Measurements from ENCODE around the gene GINS1.
"Not testable (repeated sequence)": the region's sequence is repeated elsewhere in the genome, so short reads cannot be mapped to it uniquely, and the experiment has no call there.

Gene GINS1

GRCh38 chr20:25390538-25391528, 16.6 kb upstream of the GINS1 start, which contains the start of gene ABHD12:
ABHD12 (minus strand) TSS chr20:25390835; CDS start chr20:25390703, 132 bp downstream.
- peak; percentile 95 for DNase-seq

- no peak for DNase-seq
Measured at GRCh38 chr20:25394276-25394675, 13.2 kb upstream of the GINS1 start.

- DNase-seq = no peak
Measured at GRCh38 chr20:25394996-25395395, 12.5 kb upstream of the GINS1 start.

GRCh38 chr20:25397096-25397495, 10.4 kb upstream of the GINS1 start:
- DNase-seq = no peak

- no peak for DNase-seq
Measured at GRCh38 chr20:25397821-25398220, 9.7 kb upstream of the GINS1 start.

- no peak for DNase-seq
Measured at GRCh38 chr20:25398376-25399036, 9.0 kb upstream of the GINS1 start.

- no peak for DNase-seq
Measured at GRCh38 chr20:25399037-25399430, 8.4 kb upstream of the GINS1 start.

GRCh38 chr20:25400291-25400732, 7.2 kb upstream of the GINS1 start:
- not testable (repeated sequence) for DNase-seq

- DNase-seq = peak; percentile 3
Measured at GRCh38 chr20:25402583-25402982, 4.9 kb upstream of the GINS1 start.

GRCh38 chr20:25408170-25408547, 686 bp downstream of the GINS1 start:
- no peak for DNase-seq

- no peak for DNase-seq
Measured at GRCh38 chr20:25408890-25409289, 1.4 kb downstream of the GINS1 start.

GRCh38 chr20:25418776-25419175, 11.3 kb downstream of the GINS1 start:
- DNase-seq = no peak

GRCh38 chr20:25421102-25421501, 13.6 kb downstream of the GINS1 start:
- DNase-seq = no peak

GRCh38 chr20:25422032-25422431, 14.6 kb downstream of the GINS1 start:
- no peak for DNase-seq

- DNase-seq = no peak
Measured at GRCh38 chr20:25424536-25424935, 17.1 kb downstream of the GINS1 start.

- DNase-seq = no peak
Measured at GRCh38 chr20:25437153-25437581, 29.7 kb downstream of the GINS1 start.

- no peak for DNase-seq
Measured at GRCh38 chr20:25439328-25439727, 31.9 kb downstream of the GINS1 start.

GRCh38 chr20:25444556-25444955, 37.1 kb downstream of the GINS1 start:
- no peak for DNase-seq

- no peak for DNase-seq
Measured at GRCh38 chr20:25447671-25448070, 40.2 kb downstream of the GINS1 start.

- DNase-seq = no peak
Measured at GRCh38 chr20:25452333-25452732, 44.9 kb downstream of the GINS1 start.

- no peak for DNase-seq
Measured at GRCh38 chr20:25453035-25453810, 45.8 kb downstream of the GINS1 start.

GRCh38 chr20:25454153-25454900, 46.9 kb downstream of the GINS1 start:
- DNase-seq = no peak

Data from activated CD8-positive, alpha-beta memory T cell treated with anti-CD3 and anti-CD28 coated beads, Interleukin-2, amount 50 U/mL, for 48 hours (primary cell).